KG1 (cell line): ENCODE results near the gene SLC29A3.
A peak's percentile ranks its signal among the peaks of the same experiment; 100 is the strongest.

ENCODE experiments used
- DNase-seq: peaks from one replicate; lab custom pipeline; 2025; lab: John Stamatoyannopoulos, UW

Gene SLC29A3

DNA sequence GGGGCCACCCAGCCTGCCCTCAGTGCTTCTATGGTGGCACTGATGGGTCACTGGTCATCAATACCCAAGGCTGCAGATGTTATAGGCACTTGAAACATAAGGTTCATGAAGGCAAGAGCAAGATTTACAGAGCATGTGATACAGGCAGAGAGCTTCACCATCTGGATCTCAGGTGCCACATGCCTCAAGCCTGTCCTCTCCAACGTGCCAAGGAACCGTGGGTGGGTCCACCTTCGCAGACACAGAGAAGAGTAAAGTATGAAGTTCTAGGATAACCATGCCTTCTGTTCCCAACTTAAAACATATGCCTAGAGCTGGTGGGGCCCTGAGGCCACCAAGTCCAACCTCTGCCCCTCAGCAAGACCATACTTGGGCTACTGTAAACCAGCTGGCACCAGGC lies 51.0 kb downstream of the SLC29A3 start:
- no peak for DNase-seq

DNA sequence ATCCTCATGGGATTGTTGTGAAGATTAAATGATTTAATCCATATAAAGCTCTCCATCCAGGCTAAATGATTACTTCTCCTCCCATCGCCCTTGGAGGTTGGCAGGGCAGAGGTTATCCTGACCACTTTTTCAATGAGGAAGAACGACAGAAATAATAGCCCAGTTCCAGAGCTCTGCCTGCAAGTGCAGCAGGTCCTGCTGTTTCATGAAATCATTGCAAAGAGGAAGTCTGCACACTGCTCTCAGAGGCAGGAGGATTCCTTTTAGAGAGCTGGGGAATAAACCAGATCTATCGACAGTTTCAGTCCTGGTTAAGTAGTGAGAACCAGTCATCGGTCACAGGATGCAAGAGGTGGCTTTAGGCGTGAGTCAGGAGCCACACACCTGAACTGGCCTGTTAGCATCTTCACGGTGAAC lies 52.7 kb downstream of the SLC29A3 start:
- peak; percentile 51 for DNase-seq

- no peak for DNase-seq
These were observed 53.9 kb downstream of the SLC29A3 start for GRCh38 chr10:71372882-71373495.

- no peak for DNase-seq
These were observed 55.6 kb downstream of the SLC29A3 start for GRCh38 chr10:71374481-71375233.

GRCh38 chr10:71375952-71376351 lies 56.9 kb downstream of the SLC29A3 start:
- DNase-seq = no peak

- DNase-seq = no peak
These were observed 59.5 kb downstream of the SLC29A3 start for GRCh38 chr10:71378336-71379117.

- DNase-seq = no peak
These were observed 60.2 kb downstream of the SLC29A3 start for GRCh38 chr10:71379118-71379766.

- no peak for DNase-seq
These were observed 61.8 kb downstream of the SLC29A3 start for GRCh38 chr10:71380841-71381240.

DNA sequence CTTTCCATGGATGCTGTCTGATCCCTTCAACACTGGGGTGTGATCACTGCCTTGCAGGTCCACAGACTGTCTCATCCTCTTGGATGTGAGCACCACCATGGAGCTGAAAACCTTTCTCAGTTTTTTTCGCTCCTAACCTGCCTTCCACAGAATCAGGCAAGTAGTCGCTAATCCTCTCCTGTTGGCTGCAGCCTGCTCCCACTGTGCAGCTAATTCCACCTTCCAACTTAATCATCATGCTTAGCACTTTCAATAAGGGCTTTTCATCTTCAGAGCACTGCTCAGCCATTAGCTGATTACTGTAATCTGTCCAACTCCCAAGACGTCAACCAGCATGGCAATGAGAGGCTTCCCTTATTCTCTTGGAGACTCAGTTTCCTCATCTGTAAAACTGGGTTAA lies 62.6 kb downstream of the SLC29A3 start:
- DNase-seq = no peak

GRCh38 chr10:71382028-71382427 lies 63.0 kb downstream of the SLC29A3 start:
- DNase-seq = no peak

DNA sequence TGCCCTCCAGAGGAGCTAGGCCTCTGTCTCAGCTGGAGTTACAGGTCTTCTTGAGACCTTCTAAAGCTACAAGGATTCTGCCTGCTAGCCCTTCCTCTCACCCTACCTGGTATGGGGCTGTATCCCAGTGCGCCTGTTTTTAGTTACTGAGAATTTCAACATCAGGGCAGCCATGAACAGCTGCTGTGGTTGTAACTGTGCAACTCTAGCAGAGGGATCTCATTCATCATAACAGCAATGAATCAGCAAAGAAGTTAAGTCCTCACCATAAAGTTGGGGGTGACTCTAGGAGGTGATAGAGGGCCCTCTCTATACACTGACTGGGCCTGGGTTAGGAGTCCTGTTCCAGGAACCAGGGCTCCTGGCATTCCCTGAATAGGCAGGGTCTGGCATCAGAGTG lies 63.7 kb downstream of the SLC29A3 start:
- no peak for DNase-seq

GRCh38 chr10:71383972-71384687 lies 65.1 kb downstream of the SLC29A3 start:
- peak; percentile 67 for DNase-seq

GRCh38 chr10:71388171-71388570 lies 69.1 kb downstream of the SLC29A3 start:
- no peak for DNase-seq

GRCh38 chr10:71388583-71389310 lies 69.7 kb downstream of the SLC29A3 start:
- DNase-seq = no peak

- no peak for DNase-seq
These were observed 70.9 kb downstream of the SLC29A3 start for GRCh38 chr10:71389768-71390460.

DNA sequence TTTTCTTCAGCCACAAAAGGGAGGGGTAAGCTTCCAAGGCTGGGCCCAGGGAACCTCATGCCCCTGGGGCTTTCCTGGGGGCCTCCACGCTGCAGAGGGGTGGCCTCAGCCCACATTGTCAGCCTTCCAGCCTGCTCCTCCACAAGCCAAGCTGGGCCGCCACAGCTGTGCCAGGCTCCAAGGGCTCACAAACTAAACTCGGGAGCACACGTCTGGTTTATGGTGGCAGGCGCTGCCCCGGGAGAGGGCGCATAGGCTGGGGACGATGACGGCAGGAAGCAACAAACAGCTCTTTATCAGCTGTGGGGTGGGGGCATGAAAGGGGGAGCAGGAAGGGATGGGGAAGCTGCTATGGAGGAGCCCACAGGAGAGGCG lies 71.4 kb downstream of the SLC29A3 start:
- no peak for DNase-seq

GRCh38 chr10:71390921-71391690 lies 72.0 kb downstream of the SLC29A3 start:
- DNase-seq = no peak

GRCh38 chr10:71391701-71392100 lies 72.6 kb downstream of the SLC29A3 start:
- no peak for DNase-seq

- DNase-seq = no peak
These were observed 73.2 kb downstream of the SLC29A3 start for GRCh38 chr10:71392292-71392691.
